HEK293 (cell line): ENCODE measurements around the gene ADAMTS10.
"Not testable (repeated sequence)": the region's sequence is repeated elsewhere in the genome, so short reads cannot be mapped to it uniquely, and the experiment has no call there.

Experiments used
- SCRT2 ChIP-seq: fragments of 450-650 bp; formaldehyde crosslinking; IDR thresholded peaks from 2 replicates; pipeline ENCODE4 v1.5.1; 2016; ENCODE audit warnings: missing biosample characterization, missing genetic modification characterization
- ZNF561 ChIP-seq: fragments of 450-650 bp; IDR thresholded peaks from 2 replicates; pipeline ENCODE4 v1.5.1; 2018; ENCODE audit warnings: missing biosample characterization, missing genetic modification characterization, borderline replicate concordance

GRCh38 chr19:8622886-8623285 lies 12.4 kb upstream of the ADAMTS10 start:
- TF ChIP-seq ZNF561 (tag by site-specific recombination); SCRT2: not testable (repeated sequence)
